ENCODE measurements around the gene NFATC2.

NFATC2 gene

GRCh38 chr20:51445591-51445990, 96.9 kb downstream of the NFATC2 start:
- no peak for ATAC-seq
- TF ChIP-seq RARB (CRISPR knock-in tag; IDR thresholded peaks at IDR 0.05) (no peak), CREB5 (CRISPR knock-in tag; IDR thresholded peaks at IDR 0.05; ENCODE audit: low read depth) (no peak), CSDC2 (CRISPR knock-in tag; IDR thresholded peaks at IDR 0.05) (no peak), TOX (CRISPR knock-in tag; IDR thresholded peaks at IDR 0.05; ENCODE audit: borderline replicate concordance) (no peak), ZNF565 (CRISPR knock-in tag; conservative IDR thresholded peaks at IDR 0.05; ENCODE audit: low read depth) (no peak), ESRRG (CRISPR knock-in tag; IDR thresholded peaks at IDR 0.05) (no peak), GLIS3 (CRISPR knock-in tag; IDR thresholded peaks at IDR 0.05) (no peak), ZFP30 (CRISPR knock-in tag; IDR thresholded peaks at IDR 0.05) (no peak), TCF4 (CRISPR knock-in tag; IDR thresholded peaks at IDR 0.05; ENCODE audit: borderline replicate concordance) (no peak), ISL1 (CRISPR knock-in tag; IDR thresholded peaks at IDR 0.05) (no peak), ZNF70 (CRISPR knock-in tag; IDR thresholded peaks at IDR 0.05) (no peak), BACH2 (CRISPR knock-in tag; IDR thresholded peaks at IDR 0.05; ENCODE audit: borderline replicate concordance) (no peak), ZFP3 (CRISPR knock-in tag; IDR thresholded peaks at IDR 0.05) (no peak)
- TF ChIP-seq, protein P1, sequence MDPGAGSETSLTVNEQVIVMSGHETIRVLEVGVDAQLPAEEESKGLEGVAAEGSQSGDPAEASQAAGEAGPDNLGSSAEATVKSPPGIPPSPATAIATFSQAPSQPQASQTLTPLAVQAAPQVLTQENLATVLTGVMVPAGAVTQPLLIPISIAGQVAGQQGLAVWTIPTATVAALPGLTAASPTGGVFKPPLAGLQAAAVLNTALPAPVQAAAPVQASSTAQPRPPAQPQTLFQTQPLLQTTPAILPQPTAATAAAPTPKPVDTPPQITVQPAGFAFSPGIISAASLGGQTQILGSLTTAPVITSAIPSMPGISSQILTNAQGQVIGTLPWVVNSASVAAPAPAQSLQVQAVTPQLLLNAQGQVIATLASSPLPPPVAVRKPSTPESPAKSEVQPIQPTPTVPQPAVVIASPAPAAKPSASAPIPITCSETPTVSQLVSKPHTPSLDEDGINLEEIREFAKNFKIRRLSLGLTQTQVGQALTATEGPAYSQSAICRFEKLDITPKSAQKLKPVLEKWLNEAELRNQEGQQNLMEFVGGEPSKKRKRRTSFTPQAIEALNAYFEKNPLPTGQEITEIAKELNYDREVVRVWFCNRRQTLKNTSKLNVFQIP (CRISPR knock-in tag; IDR thresholded peaks at IDR 0.05; ENCODE audit: borderline replicate concordance, low read depth): no peak

- ATAC-seq: peak; percentile 23
- TF ChIP-seq TOX (CRISPR knock-in tag; IDR thresholded peaks at IDR 0.05; ENCODE audit: borderline replicate concordance): no peak
- TF ChIP-seq, protein P1 (CRISPR knock-in tag; IDR thresholded peaks at IDR 0.05; ENCODE audit: borderline replicate concordance, low read depth): no peak
- TF ChIP-seq, protein P2, sequence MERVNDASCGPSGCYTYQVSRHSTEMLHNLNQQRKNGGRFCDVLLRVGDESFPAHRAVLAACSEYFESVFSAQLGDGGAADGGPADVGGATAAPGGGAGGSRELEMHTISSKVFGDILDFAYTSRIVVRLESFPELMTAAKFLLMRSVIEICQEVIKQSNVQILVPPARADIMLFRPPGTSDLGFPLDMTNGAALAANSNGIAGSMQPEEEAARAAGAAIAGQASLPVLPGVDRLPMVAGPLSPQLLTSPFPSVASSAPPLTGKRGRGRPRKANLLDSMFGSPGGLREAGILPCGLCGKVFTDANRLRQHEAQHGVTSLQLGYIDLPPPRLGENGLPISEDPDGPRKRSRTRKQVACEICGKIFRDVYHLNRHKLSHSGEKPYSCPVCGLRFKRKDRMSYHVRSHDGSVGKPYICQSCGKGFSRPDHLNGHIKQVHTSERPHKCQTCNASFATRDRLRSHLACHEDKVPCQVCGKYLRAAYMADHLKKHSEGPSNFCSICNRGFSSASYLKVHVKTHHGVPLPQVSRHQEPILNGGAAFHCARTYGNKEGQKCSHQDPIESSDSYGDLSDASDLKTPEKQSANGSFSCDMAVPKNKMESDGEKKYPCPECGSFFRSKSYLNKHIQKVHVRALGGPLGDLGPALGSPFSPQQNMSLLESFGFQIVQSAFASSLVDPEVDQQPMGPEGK (CRISPR knock-in tag; IDR thresholded peaks at IDR 0.05; ENCODE audit: borderline replicate concordance): no peak
- TF ChIP-seq ISL1 (CRISPR knock-in tag; IDR thresholded peaks at IDR 0.05): no peak
- TF ChIP-seq, protein P3, sequence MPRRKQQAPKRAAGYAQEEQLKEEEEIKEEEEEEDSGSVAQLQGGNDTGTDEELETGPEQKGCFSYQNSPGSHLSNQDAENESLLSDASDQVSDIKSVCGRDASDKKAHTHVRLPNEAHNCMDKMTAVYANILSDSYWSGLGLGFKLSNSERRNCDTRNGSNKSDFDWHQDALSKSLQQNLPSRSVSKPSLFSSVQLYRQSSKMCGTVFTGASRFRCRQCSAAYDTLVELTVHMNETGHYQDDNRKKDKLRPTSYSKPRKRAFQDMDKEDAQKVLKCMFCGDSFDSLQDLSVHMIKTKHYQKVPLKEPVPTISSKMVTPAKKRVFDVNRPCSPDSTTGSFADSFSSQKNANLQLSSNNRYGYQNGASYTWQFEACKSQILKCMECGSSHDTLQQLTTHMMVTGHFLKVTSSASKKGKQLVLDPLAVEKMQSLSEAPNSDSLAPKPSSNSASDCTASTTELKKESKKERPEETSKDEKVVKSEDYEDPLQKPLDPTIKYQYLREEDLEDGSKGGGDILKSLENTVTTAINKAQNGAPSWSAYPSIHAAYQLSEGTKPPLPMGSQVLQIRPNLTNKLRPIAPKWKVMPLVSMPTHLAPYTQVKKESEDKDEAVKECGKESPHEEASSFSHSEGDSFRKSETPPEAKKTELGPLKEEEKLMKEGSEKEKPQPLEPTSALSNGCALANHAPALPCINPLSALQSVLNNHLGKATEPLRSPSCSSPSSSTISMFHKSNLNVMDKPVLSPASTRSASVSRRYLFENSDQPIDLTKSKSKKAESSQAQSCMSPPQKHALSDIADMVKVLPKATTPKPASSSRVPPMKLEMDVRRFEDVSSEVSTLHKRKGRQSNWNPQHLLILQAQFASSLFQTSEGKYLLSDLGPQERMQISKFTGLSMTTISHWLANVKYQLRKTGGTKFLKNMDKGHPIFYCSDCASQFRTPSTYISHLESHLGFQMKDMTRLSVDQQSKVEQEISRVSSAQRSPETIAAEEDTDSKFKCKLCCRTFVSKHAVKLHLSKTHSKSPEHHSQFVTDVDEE (CRISPR knock-in tag; IDR thresholded peaks at IDR 0.05): no peak
- TF ChIP-seq ARNTL (CRISPR knock-in tag; IDR thresholded peaks at IDR 0.05; ENCODE audit: borderline replicate concordance, low read depth): no peak
- TF ChIP-seq TCF4 (CRISPR knock-in tag; IDR thresholded peaks at IDR 0.05; ENCODE audit: borderline replicate concordance): no peak
- TF ChIP-seq ZNF8 (CRISPR knock-in tag; IDR thresholded peaks at IDR 0.05): no peak
- TF ChIP-seq ZC3H10 (CRISPR knock-in tag; IDR thresholded peaks at IDR 0.05): no peak
- no peak for TF ChIP-seq ZNF70 (CRISPR knock-in tag; IDR thresholded peaks at IDR 0.05)
- no peak for TF ChIP-seq ZFP3 (CRISPR knock-in tag; IDR thresholded peaks at IDR 0.05)
- TF ChIP-seq PPARA (CRISPR knock-in tag; IDR thresholded peaks at IDR 0.05; ENCODE audit: borderline replicate concordance): no peak
- TF ChIP-seq OSR1 (CRISPR knock-in tag; IDR thresholded peaks at IDR 0.05): no peak
- TF ChIP-seq ESRRG (CRISPR knock-in tag; IDR thresholded peaks at IDR 0.05): no peak
- TF ChIP-seq, protein P4, sequence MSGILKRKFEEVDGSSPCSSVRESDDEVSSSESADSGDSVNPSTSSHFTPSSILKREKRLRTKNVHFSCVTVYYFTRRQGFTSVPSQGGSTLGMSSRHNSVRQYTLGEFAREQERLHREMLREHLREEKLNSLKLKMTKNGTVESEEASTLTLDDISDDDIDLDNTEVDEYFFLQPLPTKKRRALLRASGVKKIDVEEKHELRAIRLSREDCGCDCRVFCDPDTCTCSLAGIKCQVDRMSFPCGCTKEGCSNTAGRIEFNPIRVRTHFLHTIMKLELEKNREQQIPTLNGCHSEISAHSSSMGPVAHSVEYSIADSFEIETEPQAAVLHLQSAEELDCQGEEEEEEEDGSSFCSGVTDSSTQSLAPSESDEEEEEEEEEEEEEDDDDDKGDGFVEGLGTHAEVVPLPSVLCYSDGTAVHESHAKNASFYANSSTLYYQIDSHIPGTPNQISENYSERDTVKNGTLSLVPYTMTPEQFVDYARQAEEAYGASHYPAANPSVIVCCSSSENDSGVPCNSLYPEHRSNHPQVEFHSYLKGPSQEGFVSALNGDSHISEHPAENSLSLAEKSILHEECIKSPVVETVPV (CRISPR knock-in tag; IDR thresholded peaks at IDR 0.05): no peak
- TF ChIP-seq SNAI2 (CRISPR knock-in tag; IDR thresholded peaks at IDR 0.05): no peak
Observed at GRCh38 chr20:51444922-51445438, 97.5 kb downstream of the NFATC2 start.
